NT2/D1 (cell line): ENCODE results near the gene ING5.

ENCODE experiments used
- SUZ12 ChIP-seq: IDR thresholded peaks from 2 replicates; pipeline ENCODE4 v1.6.1; 2011; ENCODE audit not compliant: insufficient read length, insufficient read depth; ENCODE audit errors: extremely low read depth
- YY1 ChIP-seq: IDR thresholded peaks from 2 replicates; pipeline ENCODE4 v1.6.1; 2011; ENCODE audit not compliant: insufficient read length, insufficient read depth

- TF ChIP-seq YY1 (no peak), SUZ12 (no peak)
These were observed 58.5 kb downstream of the ING5 start for GRCh38 chr2:241760301-241760771.
